Skin epidermis (tissue), 12 donors: ENCODE measurements around the gene CCDC146.

ENCODE experiments used
- H3K27ac ChIP-seq, 21 experiments: fragments of 200-600 bp; sonication (generic) in 11 of 21; one replicate each; pipeline ENCODE4 v1.5.0; 2020; ENCODE audit warnings: mild to moderate bottlenecking in 3 of 21, inconsistent platforms in 2 of 21, moderate library complexity in 2 of 21
- H3K4me3 ChIP-seq, 7 experiments: fragments of 200-600 bp; sonication (generic) in 2 of 7; one replicate each; pipeline ENCODE4 v1.5.0; 2020; ENCODE audit warnings: inconsistent platforms in 2 of 7, mild to moderate bottlenecking in 2 of 7, moderate library complexity in 1 of 7

Gene CCDC146

GRCh38 chr7:77238703-77239136 is 116.3 kb downstream of the CCDC146 start:
- peak overlapping the region in 4 of 21 experiments; percentile 9 to 76 (median 38) for H3K27ac ChIP-seq
- H3K4me3 ChIP-seq: no peak overlapping the region

GRCh38 chr7:77239471-77239870 is 117.1 kb downstream of the CCDC146 start:
- H3K27ac ChIP-seq: peak overlapping the region in 5 of 21 experiments; percentile 9 to 76 (median 15)
- H3K4me3 ChIP-seq: no peak overlapping the region

GRCh38 chr7:77242068-77242467 is 119.7 kb downstream of the CCDC146 start:
- H3K27ac ChIP-seq: peak overlapping the region in 1 of 21 experiments; percentile 25

GRCh38 chr7:77242554-77242953 is 120.1 kb downstream of the CCDC146 start:
- H3K4me3 ChIP-seq: no peak overlapping the region
- H3K27ac ChIP-seq: peak overlapping the region in 1 of 21 experiments; percentile 25

More at GRCh38 chr7:77242068-77242467, 119.7 kb downstream of the CCDC146 start:
- H3K4me3 ChIP-seq: no peak overlapping the region

- H3K4me3 ChIP-seq: no peak overlapping the region
- peak overlapping the region in 3 of 21 experiments; percentile 9 to 55 (median 43) for H3K27ac ChIP-seq
Measured at GRCh38 chr7:77244222-77244934, 122.0 kb downstream of the CCDC146 start.

- Histone ChIP-seq H3K4me3 (no peak overlapping the region), H3K27ac (peak overlapping the region in 1 of 21 experiments; percentile 55)
Measured at GRCh38 chr7:77245015-77245755, 122.8 kb downstream of the CCDC146 start.

GRCh38 chr7:77246026-77246640 is 123.7 kb downstream of the CCDC146 start:
- H3K4me3 ChIP-seq: no peak overlapping the region
- peak overlapping the region in 3 of 21 experiments; percentile 23 to 55 (median 25) for H3K27ac ChIP-seq

GRCh38 chr7:77247206-77247850 is 124.9 kb downstream of the CCDC146 start:
- H3K27ac ChIP-seq: no peak overlapping the region
- H3K4me3 ChIP-seq: no peak overlapping the region

- Histone ChIP-seq H3K27ac (no peak overlapping the region), H3K4me3 (no peak overlapping the region)
Measured at GRCh38 chr7:77248154-77248553, 125.7 kb downstream of the CCDC146 start.

- Histone ChIP-seq H3K27ac (no peak overlapping the region), H3K4me3 (no peak overlapping the region)
Measured at GRCh38 chr7:77252506-77252905, 130.1 kb downstream of the CCDC146 start.

GRCh38 chr7:77253151-77253550 is 130.7 kb downstream of the CCDC146 start:
- no peak overlapping the region for H3K27ac ChIP-seq
- no peak overlapping the region for H3K4me3 ChIP-seq

- Histone ChIP-seq H3K27ac (peak overlapping the region in 1 of 21 experiments; percentile 6), H3K4me3 (no peak overlapping the region)
Measured at GRCh38 chr7:77254429-77254828, 132.0 kb downstream of the CCDC146 start.

GRCh38 chr7:77254915-77255314 is 132.5 kb downstream of the CCDC146 start:
- Histone ChIP-seq H3K4me3 (no peak overlapping the region), H3K27ac (peak overlapping the region in 1 of 21 experiments; percentile 6)

GRCh38 chr7:77258014-77258413 is 135.6 kb downstream of the CCDC146 start:
- no peak overlapping the region for H3K4me3 ChIP-seq
- no peak overlapping the region for H3K27ac ChIP-seq

GRCh38 chr7:77258593-77258992 is 136.2 kb downstream of the CCDC146 start:
- Histone ChIP-seq H3K27ac (no peak overlapping the region), H3K4me3 (no peak overlapping the region)

- H3K4me3 ChIP-seq: no peak overlapping the region
- H3K27ac ChIP-seq: no peak overlapping the region
Measured at GRCh38 chr7:77262316-77262715, 139.9 kb downstream of the CCDC146 start.

GRCh38 chr7:77265666-77266065 is 143.3 kb downstream of the CCDC146 start:
- H3K27ac ChIP-seq: no peak overlapping the region
- H3K4me3 ChIP-seq: no peak overlapping the region

GRCh38 chr7:77266291-77266794 is 143.9 kb downstream of the CCDC146 start:
- no peak overlapping the region for H3K27ac ChIP-seq
- H3K4me3 ChIP-seq: no peak overlapping the region

- H3K27ac ChIP-seq: peak overlapping the region in 1 of 21 experiments; percentile 51
- H3K4me3 ChIP-seq: no peak overlapping the region
Measured at GRCh38 chr7:77269360-77270093, 147.1 kb downstream of the CCDC146 start.
